ENCODE data around the gene HOXD4. TPM values are rescaled to one million over a fixed set of nuclear protein-coding genes. Genes with fewer than 3 reads are reported as not detected.

HOXD4 gene
- total RNA-seq, 1 experiment from 2014 or later, result 1.4 TPM

DNA sequence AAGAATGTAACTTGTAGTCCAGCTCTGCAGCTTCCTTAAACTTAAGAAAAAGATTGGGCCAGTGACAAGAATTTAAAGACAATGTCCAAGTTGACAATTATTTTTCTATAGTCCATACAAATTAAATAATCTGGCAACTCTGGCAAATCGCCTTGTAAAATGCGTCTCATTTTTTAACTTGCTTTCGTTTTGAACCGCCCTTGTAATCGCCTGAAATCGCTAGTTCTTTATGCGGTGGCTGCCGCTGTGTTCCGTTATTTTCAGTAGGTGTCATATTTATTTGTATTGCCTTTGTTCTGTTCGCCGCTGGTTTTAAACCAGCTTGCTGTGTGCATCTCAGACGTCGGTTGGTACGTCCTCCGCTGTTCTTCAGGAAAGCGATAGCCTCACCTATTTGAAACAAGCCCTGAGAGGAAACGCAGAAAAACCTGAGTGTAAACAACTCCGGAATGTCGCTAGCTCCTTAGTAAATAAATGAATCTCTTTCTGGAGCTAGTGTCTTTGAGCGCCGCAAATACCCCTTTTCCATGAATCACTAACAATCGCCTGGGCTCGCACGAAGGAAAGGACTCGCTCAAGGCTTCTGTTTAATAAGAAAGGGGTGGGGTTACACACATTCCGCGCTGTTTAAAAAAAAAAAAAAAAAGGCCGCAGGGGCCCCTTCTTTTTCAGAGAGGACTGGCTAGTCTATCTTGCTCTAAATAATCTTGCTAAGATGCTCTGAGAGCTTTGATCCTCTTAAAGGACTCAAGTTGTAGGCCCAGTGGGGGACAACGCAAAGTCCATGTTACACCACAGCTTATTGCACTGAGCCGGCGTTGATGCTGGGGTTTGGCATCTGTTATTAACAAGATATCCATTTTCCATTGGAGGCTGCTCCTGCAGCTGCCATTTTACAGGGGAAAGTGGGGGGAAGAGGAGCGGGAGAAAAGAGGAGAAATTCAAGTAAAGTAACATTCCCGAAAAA, 18.9 kb upstream of the HOXD4 start:
- in situ Hi-C loops (cut with HindIII; ENCODE audit: low pct_unique_long_range_greater_than_20kb, low sequenced_read_pairs) (no loop called here), intact Hi-C loops (cut with micrococcal nuclease; ENCODE audit: unreplicated experiment) (no loop called here)
- BruUV-seq (replicated peaks), result no TSS peak
- CTCF ChIA-PET, result interaction anchor here (1.7 kb wide), 1 partner anchor 323 kb away, joined by 18 read pairs; no protein-coding TSS in a partner anchor
- H3K27me3 ChIP-seq (ENCODE audit: control insufficient read depth, insufficient read depth, low read length), result no peaks in the 10 kb centered on the region
- ATAC-seq, result peak; percentile 47
- H3K4me1 ChIP-seq (ENCODE audit: control insufficient read depth, insufficient read depth, low read length), result peaks cover 14% of the 10 kb centered on the region
- POLR2A ChIA-PET, result interaction anchor here (0.6 kb wide), 1 partner anchor 1127 kb away, joined by 4 read pairs; no protein-coding TSS in a partner anchor
- H3K9me3 ChIP-seq (ENCODE audit: control insufficient read depth, insufficient read depth, low read depth, low read length), result no peaks in the 10 kb centered on the region
- no peak for TF ChIP-seq POLR2AphosphoS5 (IDR thresholded peaks at IDR 0.05; ENCODE audit: low read depth, low read length)
- no peak for TF ChIP-seq SIN3A (IDR thresholded peaks at IDR 0.05; ENCODE audit: borderline replicate concordance, insufficient read depth, low read depth, low read length)
- TF ChIP-seq, protein P1, sequence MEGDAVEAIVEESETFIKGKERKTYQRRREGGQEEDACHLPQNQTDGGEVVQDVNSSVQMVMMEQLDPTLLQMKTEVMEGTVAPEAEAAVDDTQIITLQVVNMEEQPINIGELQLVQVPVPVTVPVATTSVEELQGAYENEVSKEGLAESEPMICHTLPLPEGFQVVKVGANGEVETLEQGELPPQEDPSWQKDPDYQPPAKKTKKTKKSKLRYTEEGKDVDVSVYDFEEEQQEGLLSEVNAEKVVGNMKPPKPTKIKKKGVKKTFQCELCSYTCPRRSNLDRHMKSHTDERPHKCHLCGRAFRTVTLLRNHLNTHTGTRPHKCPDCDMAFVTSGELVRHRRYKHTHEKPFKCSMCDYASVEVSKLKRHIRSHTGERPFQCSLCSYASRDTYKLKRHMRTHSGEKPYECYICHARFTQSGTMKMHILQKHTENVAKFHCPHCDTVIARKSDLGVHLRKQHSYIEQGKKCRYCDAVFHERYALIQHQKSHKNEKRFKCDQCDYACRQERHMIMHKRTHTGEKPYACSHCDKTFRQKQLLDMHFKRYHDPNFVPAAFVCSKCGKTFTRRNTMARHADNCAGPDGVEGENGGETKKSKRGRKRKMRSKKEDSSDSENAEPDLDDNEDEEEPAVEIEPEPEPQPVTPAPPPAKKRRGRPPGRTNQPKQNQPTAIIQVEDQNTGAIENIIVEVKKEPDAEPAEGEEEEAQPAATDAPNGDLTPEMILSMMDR (IDR thresholded peaks at IDR 0.05), result no peak
- no peak for TF ChIP-seq TCF7L2 (IDR thresholded peaks at IDR 0.05; ENCODE audit: low read depth, low read length)
- TF ChIP-seq, protein P2, sequence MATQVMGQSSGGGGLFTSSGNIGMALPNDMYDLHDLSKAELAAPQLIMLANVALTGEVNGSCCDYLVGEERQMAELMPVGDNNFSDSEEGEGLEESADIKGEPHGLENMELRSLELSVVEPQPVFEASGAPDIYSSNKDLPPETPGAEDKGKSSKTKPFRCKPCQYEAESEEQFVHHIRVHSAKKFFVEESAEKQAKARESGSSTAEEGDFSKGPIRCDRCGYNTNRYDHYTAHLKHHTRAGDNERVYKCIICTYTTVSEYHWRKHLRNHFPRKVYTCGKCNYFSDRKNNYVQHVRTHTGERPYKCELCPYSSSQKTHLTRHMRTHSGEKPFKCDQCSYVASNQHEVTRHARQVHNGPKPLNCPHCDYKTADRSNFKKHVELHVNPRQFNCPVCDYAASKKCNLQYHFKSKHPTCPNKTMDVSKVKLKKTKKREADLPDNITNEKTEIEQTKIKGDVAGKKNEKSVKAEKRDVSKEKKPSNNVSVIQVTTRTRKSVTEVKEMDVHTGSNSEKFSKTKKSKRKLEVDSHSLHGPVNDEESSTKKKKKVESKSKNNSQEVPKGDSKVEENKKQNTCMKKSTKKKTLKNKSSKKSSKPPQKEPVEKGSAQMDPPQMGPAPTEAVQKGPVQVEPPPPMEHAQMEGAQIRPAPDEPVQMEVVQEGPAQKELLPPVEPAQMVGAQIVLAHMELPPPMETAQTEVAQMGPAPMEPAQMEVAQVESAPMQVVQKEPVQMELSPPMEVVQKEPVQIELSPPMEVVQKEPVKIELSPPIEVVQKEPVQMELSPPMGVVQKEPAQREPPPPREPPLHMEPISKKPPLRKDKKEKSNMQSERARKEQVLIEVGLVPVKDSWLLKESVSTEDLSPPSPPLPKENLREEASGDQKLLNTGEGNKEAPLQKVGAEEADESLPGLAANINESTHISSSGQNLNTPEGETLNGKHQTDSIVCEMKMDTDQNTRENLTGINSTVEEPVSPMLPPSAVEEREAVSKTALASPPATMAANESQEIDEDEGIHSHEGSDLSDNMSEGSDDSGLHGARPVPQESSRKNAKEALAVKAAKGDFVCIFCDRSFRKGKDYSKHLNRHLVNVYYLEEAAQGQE (IDR thresholded peaks at IDR 0.05; ENCODE audit: insufficient read depth in 1 of 2, low read depth in 2 of 2, low read length in 1 of 2), result no peak
- peak overlapping the region; percentile 35 to 47 for H3K4me3 ChIP-seq (ENCODE audit: low read depth in 2 of 2, low read length in 2 of 2)
- H3K36me3 ChIP-seq (ENCODE audit: control insufficient read depth, insufficient read depth, low read length), result no peaks in the 10 kb centered on the region
- H3K27ac ChIP-seq (ENCODE audit: low read length), result peak overlapping the region; percentile 76
- no peak for DNase-seq (ENCODE audit: low read depth, low spot score)

DNA sequence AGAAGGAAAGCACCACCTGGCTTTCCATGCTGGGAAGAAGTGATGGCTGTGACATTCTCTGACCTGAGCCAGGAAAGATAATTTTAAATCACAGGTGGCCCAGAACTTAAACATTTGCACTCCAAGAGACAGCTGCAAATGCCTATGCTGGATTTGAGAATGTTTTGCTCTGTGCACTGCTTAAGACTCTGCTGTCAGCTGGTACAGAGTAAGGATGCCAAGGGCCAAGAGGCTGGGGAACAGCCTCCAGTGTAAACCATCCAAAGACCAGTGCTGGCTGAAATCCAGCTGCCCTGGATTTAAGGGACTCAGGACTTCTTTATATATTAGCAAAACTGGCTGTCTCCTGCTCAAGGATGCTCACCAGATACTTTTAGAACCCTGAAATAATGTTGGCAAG, 18.0 kb upstream of the HOXD4 start:
- TF ChIP-seq SIN3A (IDR thresholded peaks at IDR 0.05; ENCODE audit: borderline replicate concordance, insufficient read depth, low read depth, low read length) (no peak), POLR2AphosphoS5 (IDR thresholded peaks at IDR 0.05; ENCODE audit: low read depth, low read length) (no peak), TCF7L2 (IDR thresholded peaks at IDR 0.05; ENCODE audit: low read depth, low read length) (no peak)
- TF ChIP-seq, protein P1 (IDR thresholded peaks at IDR 0.05), result no peak
- TF ChIP-seq, protein P2 (IDR thresholded peaks at IDR 0.05; ENCODE audit: insufficient read depth in 1 of 2, low read depth in 2 of 2, low read length in 1 of 2), result no peak
- no peaks in the 10 kb centered on the region for H3K9me3 ChIP-seq (ENCODE audit: control insufficient read depth, insufficient read depth, low read depth, low read length)
- H3K27me3 ChIP-seq (ENCODE audit: control insufficient read depth, insufficient read depth, low read length), result no peaks in the 10 kb centered on the region
- ATAC-seq (no peak), DNase-seq (ENCODE audit: low read depth, low spot score) (no peak)
- ChIA-PET CTCF (interaction anchor here (0.5 kb wide), 1 partner anchor 289 kb away, joined by 4 read pairs; no protein-coding TSS in a partner anchor), POLR2A (no interaction called here)
- peaks cover 14% of the 10 kb centered on the region for H3K4me1 ChIP-seq (ENCODE audit: control insufficient read depth, insufficient read depth, low read length)
- H3K27ac ChIP-seq (ENCODE audit: low read length), result no peak overlapping the region
- no TSS peak for BruUV-seq (replicated peaks)
- H3K4me3 ChIP-seq (ENCODE audit: low read depth in 2 of 2, low read length in 2 of 2), result no peak overlapping the region
- intact Hi-C loops (cut with micrococcal nuclease; ENCODE audit: unreplicated experiment), result no loop called here
- no peaks in the 10 kb centered on the region for H3K36me3 ChIP-seq (ENCODE audit: control insufficient read depth, insufficient read depth, low read length)
- in situ Hi-C loops (cut with HindIII; ENCODE audit: low pct_unique_long_range_greater_than_20kb, low sequenced_read_pairs), result no loop called here
